ENCODE data around the gene RNF213. TPM values are rescaled to one million over a fixed set of nuclear protein-coding genes. Genes with fewer than 3 reads are reported as not detected.

RNF213 gene
- total RNA-seq, 3 donors from 2014 or later, result 205 to 289 (median 262) TPM

- Mint-ChIP-seq H3K27me3 (ENCODE audit: low read depth) (no peaks in the 10 kb centered on the region), H3K4me3 (no peak overlapping the region), H3K36me3 (ENCODE audit: insufficient read depth) (peaks cover 66% of the 10 kb centered on the region), H3K9me3 (no peaks in the 10 kb centered on the region), H3K4me1 (ENCODE audit: low read depth) (no peaks in the 10 kb centered on the region)
- peak in 1 of 2 donors; percentile 20 for ATAC-seq
- DNase-seq, result no peak
Measured at GRCh38 chr17:80364091-80364691, 103.5 kb downstream of the RNF213 start.

GRCh38 chr17:80365001-80365965, 104.6 kb downstream of the RNF213 start:
- DNase-seq (no peak), ATAC-seq (no peak)
- peaks cover 65% of the 10 kb centered on the region for H3K36me3 Mint-ChIP-seq (ENCODE audit: insufficient read depth)
- no peak overlapping the region for H3K4me3 Mint-ChIP-seq
- H3K9me3 Mint-ChIP-seq, result no peaks in the 10 kb centered on the region
- no peaks in the 10 kb centered on the region for H3K27me3 Mint-ChIP-seq (ENCODE audit: low read depth)
- no peaks in the 10 kb centered on the region for H3K4me1 Mint-ChIP-seq (ENCODE audit: low read depth)

GRCh38 chr17:80365983-80366382, 105.3 kb downstream of the RNF213 start:
- ATAC-seq (no peak), DNase-seq (no peak)
- Mint-ChIP-seq H3K4me1 (ENCODE audit: low read depth) (no peaks in the 10 kb centered on the region), H3K4me3 (no peak overlapping the region), H3K27me3 (ENCODE audit: low read depth) (no peaks in the 10 kb centered on the region), H3K9me3 (no peaks in the 10 kb centered on the region), H3K36me3 (ENCODE audit: insufficient read depth) (peaks cover 63% of the 10 kb centered on the region)

GRCh38 chr17:80367503-80367902, 106.9 kb downstream of the RNF213 start:
- H3K4me1 Mint-ChIP-seq (ENCODE audit: low read depth), result no peaks in the 10 kb centered on the region
- H3K4me3 Mint-ChIP-seq, result no peak overlapping the region
- H3K27me3 Mint-ChIP-seq (ENCODE audit: low read depth), result no peaks in the 10 kb centered on the region
- no peak for ATAC-seq
- H3K36me3 Mint-ChIP-seq (ENCODE audit: insufficient read depth), result peaks cover 61% of the 10 kb centered on the region
- no peak for DNase-seq
- H3K9me3 Mint-ChIP-seq, result no peaks in the 10 kb centered on the region

GRCh38 chr17:80371196-80371595, 110.5 kb downstream of the RNF213 start:
- H3K4me3 Mint-ChIP-seq, result no peak overlapping the region
- H3K4me1 Mint-ChIP-seq (ENCODE audit: low read depth), result no peaks in the 10 kb centered on the region
- ATAC-seq, result no peak
- no peaks in the 10 kb centered on the region for H3K9me3 Mint-ChIP-seq
- peaks cover 60% of the 10 kb centered on the region for H3K36me3 Mint-ChIP-seq (ENCODE audit: insufficient read depth)
- no peaks in the 10 kb centered on the region for H3K27me3 Mint-ChIP-seq (ENCODE audit: low read depth)
- DNase-seq, result no peak

- no peak for DNase-seq
- no peak for ATAC-seq
- Mint-ChIP-seq H3K36me3 (ENCODE audit: insufficient read depth) (peaks cover 56% of the 10 kb centered on the region), H3K27me3 (ENCODE audit: low read depth) (no peaks in the 10 kb centered on the region), H3K4me1 (ENCODE audit: low read depth) (no peaks in the 10 kb centered on the region), H3K4me3 (no peak overlapping the region), H3K9me3 (no peaks in the 10 kb centered on the region)
Measured at GRCh38 chr17:80372456-80372855, 111.8 kb downstream of the RNF213 start.

GRCh38 chr17:80372922-80373570, 112.4 kb downstream of the RNF213 start:
- no peak for DNase-seq
- Mint-ChIP-seq H3K4me1 (ENCODE audit: low read depth) (no peaks in the 10 kb centered on the region), H3K9me3 (no peaks in the 10 kb centered on the region), H3K4me3 (no peak overlapping the region), H3K27me3 (ENCODE audit: low read depth) (no peaks in the 10 kb centered on the region), H3K36me3 (ENCODE audit: insufficient read depth) (peaks cover 54% of the 10 kb centered on the region)
- no peak for ATAC-seq

GRCh38 chr17:80374039-80374731, 113.5 kb downstream of the RNF213 start:
- H3K36me3 Mint-ChIP-seq (ENCODE audit: insufficient read depth), result peaks cover 56% of the 10 kb centered on the region
- no peaks in the 10 kb centered on the region for H3K9me3 Mint-ChIP-seq
- no peaks in the 10 kb centered on the region for H3K4me1 Mint-ChIP-seq (ENCODE audit: low read depth)
- no peak overlapping the region for H3K4me3 Mint-ChIP-seq
- ATAC-seq, result no peak
- DNase-seq, result no peak
- H3K27me3 Mint-ChIP-seq (ENCODE audit: low read depth), result no peaks in the 10 kb centered on the region

GRCh38 chr17:80374732-80375585, 114.3 kb downstream of the RNF213 start:
- H3K4me1 Mint-ChIP-seq (ENCODE audit: low read depth), result no peaks in the 10 kb centered on the region
- H3K27me3 Mint-ChIP-seq (ENCODE audit: low read depth), result no peaks in the 10 kb centered on the region
- no peaks in the 10 kb centered on the region for H3K9me3 Mint-ChIP-seq
- no peak overlapping the region for H3K4me3 Mint-ChIP-seq
- peaks cover 58% of the 10 kb centered on the region for H3K36me3 Mint-ChIP-seq (ENCODE audit: insufficient read depth)
- ATAC-seq, result no peak
- DNase-seq, result no peak

GRCh38 chr17:80376531-80376930, 115.9 kb downstream of the RNF213 start:
- DNase-seq (no peak), ATAC-seq (no peak)
- H3K36me3 Mint-ChIP-seq (ENCODE audit: insufficient read depth), result peaks cover 56% of the 10 kb centered on the region
- no peaks in the 10 kb centered on the region for H3K27me3 Mint-ChIP-seq (ENCODE audit: low read depth)
- H3K4me3 Mint-ChIP-seq, result no peak overlapping the region
- no peaks in the 10 kb centered on the region for H3K4me1 Mint-ChIP-seq (ENCODE audit: low read depth)
- no peaks in the 10 kb centered on the region for H3K9me3 Mint-ChIP-seq

GRCh38 chr17:80377798-80378197, 117.1 kb downstream of the RNF213 start:
- Mint-ChIP-seq H3K4me1 (ENCODE audit: low read depth) (no peaks in the 10 kb centered on the region), H3K36me3 (ENCODE audit: insufficient read depth) (peaks cover 51% of the 10 kb centered on the region), H3K27me3 (ENCODE audit: low read depth) (no peaks in the 10 kb centered on the region), H3K4me3 (no peak overlapping the region), H3K9me3 (no peaks in the 10 kb centered on the region)
- ATAC-seq (no peak), DNase-seq (no peak)

GRCh38 chr17:80379348-80379747, 118.7 kb downstream of the RNF213 start:
- Mint-ChIP-seq H3K9me3 (no peaks in the 10 kb centered on the region), H3K4me1 (ENCODE audit: low read depth) (no peaks in the 10 kb centered on the region), H3K36me3 (ENCODE audit: insufficient read depth) (peaks cover 61% of the 10 kb centered on the region), H3K4me3 (no peak overlapping the region), H3K27me3 (ENCODE audit: low read depth) (no peaks in the 10 kb centered on the region)
- no peak for DNase-seq
- ATAC-seq, result no peak

- H3K27me3 Mint-ChIP-seq (ENCODE audit: low read depth), result no peaks in the 10 kb centered on the region
- no peaks in the 10 kb centered on the region for H3K9me3 Mint-ChIP-seq
- DNase-seq, result no peak
- peaks cover 58% of the 10 kb centered on the region for H3K36me3 Mint-ChIP-seq (ENCODE audit: insufficient read depth)
- no peak for ATAC-seq
- H3K4me1 Mint-ChIP-seq (ENCODE audit: low read depth), result no peaks in the 10 kb centered on the region
- H3K4me3 Mint-ChIP-seq, result no peak overlapping the region
Measured at GRCh38 chr17:80380068-80380467, 119.4 kb downstream of the RNF213 start.

Measured in activated T-cell treated with anti-CD3 and anti-CD28 coated beads, Interleukin-2, amount 50 U/mL, for 4 hours (primary cell).